GM21515 (cell line): Measurements from ENCODE around the gene TIPARP.
"Not testable (repeated sequence)": the region's sequence is repeated elsewhere in the genome, so short reads cannot be mapped to it uniquely, and the experiment has no call there.

Experiments used
- ATAC-seq: cut with Tn5 transposase; IDR thresholded peaks from one replicate; pipeline ENCODE4 v1.9.1; 2021; ENCODE audit not compliant: unreplicated experiment

The TIPARP gene

GRCh38 chr3:156710429-156710828 is 36.0 kb downstream of the TIPARP start:
- ATAC-seq, result no peak

- no peak for ATAC-seq
Measured at GRCh38 chr3:156711113-156711512, 36.7 kb downstream of the TIPARP start.

- ATAC-seq, result not testable (repeated sequence)
Measured at GRCh38 chr3:156711944-156712343, 37.6 kb downstream of the TIPARP start.

- no peak for ATAC-seq
Measured at GRCh38 chr3:156716105-156716862, 41.9 kb downstream of the TIPARP start.

- ATAC-seq, result no peak
Measured at GRCh38 chr3:156718622-156719306, 44.4 kb downstream of the TIPARP start.

- ATAC-seq, result no peak
Measured at GRCh38 chr3:156720826-156721225, 46.4 kb downstream of the TIPARP start.

- ATAC-seq, result no peak
Measured at GRCh38 chr3:156721687-156722618, 47.6 kb downstream of the TIPARP start.

- ATAC-seq, result no peak
Measured at GRCh38 chr3:156723182-156723619, 48.8 kb downstream of the TIPARP start.

- ATAC-seq, result no peak
Measured at GRCh38 chr3:156725682-156726081, 51.3 kb downstream of the TIPARP start.

DNA sequence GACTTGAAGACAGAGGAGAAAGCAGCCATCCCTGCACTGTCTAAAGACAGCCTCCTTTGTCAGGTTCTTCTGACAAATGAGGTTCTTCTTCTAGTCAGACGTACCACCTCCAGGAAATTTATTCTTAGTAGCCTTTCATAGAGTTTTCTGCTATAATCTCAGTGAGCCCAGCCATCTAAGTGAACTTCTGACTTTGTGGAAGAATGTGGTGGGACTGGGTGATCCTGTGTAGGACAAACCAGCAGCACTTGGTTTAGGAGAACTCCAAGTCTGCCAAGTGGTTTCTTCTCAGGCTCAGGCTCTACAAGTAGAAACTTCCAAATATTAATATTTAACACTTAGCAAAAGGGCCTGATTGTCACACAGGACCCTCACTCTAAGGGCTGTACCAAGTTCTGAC is 52.1 kb downstream of the TIPARP start:
- no peak for ATAC-seq

- peak; percentile 83 for ATAC-seq
Measured at GRCh38 chr3:156727519-156728205, 53.3 kb downstream of the TIPARP start.

- no peak for ATAC-seq
Measured at GRCh38 chr3:156728267-156728985, 54.0 kb downstream of the TIPARP start.

GRCh38 chr3:156729460-156730179 is 55.2 kb downstream of the TIPARP start:
- ATAC-seq, result no peak

DNA sequence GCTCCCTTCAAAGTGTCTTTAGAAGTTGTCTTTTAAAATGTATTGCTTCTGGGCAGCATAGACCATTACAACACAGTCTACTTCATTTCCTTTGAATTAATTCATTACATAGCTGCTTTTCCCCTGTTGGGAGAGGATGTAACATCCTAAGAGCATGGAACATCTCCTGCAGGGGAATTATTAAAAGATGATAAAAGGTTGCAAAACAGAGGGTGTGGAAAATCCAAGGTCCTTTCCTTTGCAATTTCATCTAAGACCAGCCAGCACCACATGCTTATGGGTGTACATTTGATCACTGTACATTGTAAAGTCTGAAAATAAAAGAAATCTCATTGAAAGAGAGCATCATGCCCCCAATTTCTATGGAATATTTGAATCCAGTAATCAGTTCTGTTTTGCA is 57.4 kb downstream of the TIPARP start:
- ATAC-seq, result no peak

- no peak for ATAC-seq
Measured at GRCh38 chr3:156732261-156732660, 57.9 kb downstream of the TIPARP start.

- ATAC-seq, result no peak
Measured at GRCh38 chr3:156732715-156733421, 58.5 kb downstream of the TIPARP start.

GRCh38 chr3:156734661-156735060 is 60.3 kb downstream of the TIPARP start:
- not testable (repeated sequence) for ATAC-seq

GRCh38 chr3:156735471-156735870 is 61.1 kb downstream of the TIPARP start:
- ATAC-seq, result no peak

- ATAC-seq, result not testable (repeated sequence)
Measured at GRCh38 chr3:156737049-156737448, 62.7 kb downstream of the TIPARP start.
